Lower lobe of right lung (tissue), 2 donors: ENCODE data around the gene MCM3. TPM values are rescaled to one million over a fixed set of nuclear protein-coding genes. Genes with fewer than 3 reads are reported as not detected.

Source experiments
- ATAC-seq, 2 donors: fragments of 200-7000 bp; cut with Tn5 transposase; one replicate each; pipeline ENCODE4 v1.9.1; 2020 to 2022; ENCODE audit warnings: mild to moderate bottlenecking in 2 of 2, moderate library complexity in 2 of 2
- DNase-seq: peaks from one replicate; pipeline ENCODE4 v3.0.0-alpha.2; 2020
- H3K27ac ChIP-seq: fragments of 200-600 bp; one replicate; pipeline ENCODE4 v1.8.0; 2022
- H3K27me3 ChIP-seq: fragments of 200-600 bp; one replicate; pipeline ENCODE4 v1.8.0; 2022; ENCODE audit warnings: low read depth
- H3K36me3 ChIP-seq: fragments of 200-600 bp; one replicate; pipeline ENCODE4 v1.8.0; 2022; ENCODE audit warnings: mild to moderate bottlenecking
- H3K4me1 ChIP-seq: fragments of 200-600 bp; one replicate; pipeline ENCODE4 v1.8.0; 2022
- H3K4me3 ChIP-seq: fragments of 200-600 bp; one replicate; pipeline ENCODE4 v1.8.0; 2022; ENCODE audit warnings: mild to moderate bottlenecking
- H3K9me3 ChIP-seq: fragments of 200-600 bp; one replicate; pipeline ENCODE4 v1.8.0; 2022
- CTCF ChIP-seq: fragments of 200-600 bp; IDR thresholded peaks from one replicate; pipeline ENCODE4 v1.8.0; 2022; ENCODE audit warnings: antibody characterized with exemption, mild to moderate bottlenecking
- intact Hi-C: fragments of 100-400 bp; cut with DNase I; formaldehyde crosslinking; loops from one replicate; pipeline ENCODE4 v1.11.0; 2022
- total RNA-seq: library from RNA; stranded (reverse); fragmentation: NEBNext Ultra II Directional; extraction: Animal tissue kit (Norgen Biotek cat#: 25700); gene quantifications from one replicate; pipeline ENCODE4 v1.2.1, GENCODE V29; 2021
- donor health status: DM: no; HTN: yes; CAD: no; lungs with severe emphysema.

The MCM3 gene
- total RNA-seq, 1 donor from 2014 or later, result 25.6 TPM

GRCh38 chr6:52249078-52249477, 35.5 kb downstream of the MCM3 start:
- no peak for DNase-seq
- no peak overlapping the region for H3K4me3 ChIP-seq
- H3K9me3 ChIP-seq, result no peaks in the 10 kb centered on the region
- ATAC-seq, result no peak
- TF ChIP-seq CTCF, result no peak
- peaks cover 7% of the 10 kb centered on the region for H3K27me3 ChIP-seq
- no peaks in the 10 kb centered on the region for H3K4me1 ChIP-seq
- intact Hi-C loops, result no loop called here
- no peak overlapping the region for H3K27ac ChIP-seq
- H3K36me3 ChIP-seq, result no peaks in the 10 kb centered on the region

GRCh38 chr6:52245425-52245824, 39.1 kb downstream of the MCM3 start:
- no peak for ATAC-seq
- intact Hi-C loops, result no loop called here
- TF ChIP-seq CTCF, result no peak

GRCh38 chr6:52244400-52244799, 40.1 kb downstream of the MCM3 start, which contains the start of gene IL17F:
TSS of gene IL17F (minus strand) at chr6:52244500. CDS start at chr6:52244429, 71 bp downstream.
- H3K36me3 ChIP-seq, result no peaks in the 10 kb centered on the region
- H3K4me3 ChIP-seq, result no peak within 1 kb of the TSS
- ATAC-seq (no peak), DNase-seq (no peak)
- no peak within 1 kb of the TSS for H3K27ac ChIP-seq
- H3K4me1 ChIP-seq, result no peaks in the 10 kb centered on the region
- TF ChIP-seq CTCF, result no peak
- no peaks in the 10 kb centered on the region for H3K27me3 ChIP-seq
- intact Hi-C loops, result no loop called here
- H3K9me3 ChIP-seq, result no peaks in the 10 kb centered on the region

More at GRCh38 chr6:52245425-52245824, 39.1 kb downstream of the MCM3 start:
- Histone ChIP-seq H3K4me1 (no peaks in the 10 kb centered on the region), H3K9me3 (no peaks in the 10 kb centered on the region), H3K36me3 (no peaks in the 10 kb centered on the region), H3K4me3 (no peak overlapping the region), H3K27me3 (no peaks in the 10 kb centered on the region), H3K27ac (no peak overlapping the region)
- DNase-seq, result no peak

- no peaks in the 10 kb centered on the region for H3K9me3 ChIP-seq
- H3K36me3 ChIP-seq, result no peaks in the 10 kb centered on the region
- H3K4me3 ChIP-seq, result no peak overlapping the region
- no peak for TF ChIP-seq CTCF
- no peaks in the 10 kb centered on the region for H3K4me1 ChIP-seq
- intact Hi-C loops, result no loop called here
- peak; percentile 57 to 77 for ATAC-seq
- H3K27ac ChIP-seq, result no peak overlapping the region
- H3K27me3 ChIP-seq, result no peaks in the 10 kb centered on the region
- DNase-seq, result no peak
Measured at GRCh38 chr6:52243282-52243893, 41.2 kb downstream of the MCM3 start.

GRCh38 chr6:52241819-52242218, 42.7 kb downstream of the MCM3 start:
- peaks cover 3% of the 10 kb centered on the region for H3K27me3 ChIP-seq
- no peaks in the 10 kb centered on the region for H3K9me3 ChIP-seq
- H3K27ac ChIP-seq, result no peak overlapping the region
- no peaks in the 10 kb centered on the region for H3K4me1 ChIP-seq
- TF ChIP-seq CTCF, result no peak
- ATAC-seq (no peak), DNase-seq (no peak)
- no peaks in the 10 kb centered on the region for H3K36me3 ChIP-seq
- no peak overlapping the region for H3K4me3 ChIP-seq
- intact Hi-C loops, result no loop called here
